SKM-1 treated with dmso at 0.1 percent for 144 hours (cell line): ENCODE data around the gene ZDHHC16.
A peak's percentile ranks its signal among the peaks of the same experiment; 100 is the strongest.
"Not testable (repeated sequence)": the region's sequence is repeated elsewhere in the genome, so short reads cannot be mapped to it uniquely, and the experiment has no call there.

Source experiments
- DNase-seq: peaks from one replicate; lab custom pipeline; 2025; ENCODE audit not compliant: unreplicated experiment; lab: John Stamatoyannopoulos, UW

Gene ZDHHC16

DNA sequence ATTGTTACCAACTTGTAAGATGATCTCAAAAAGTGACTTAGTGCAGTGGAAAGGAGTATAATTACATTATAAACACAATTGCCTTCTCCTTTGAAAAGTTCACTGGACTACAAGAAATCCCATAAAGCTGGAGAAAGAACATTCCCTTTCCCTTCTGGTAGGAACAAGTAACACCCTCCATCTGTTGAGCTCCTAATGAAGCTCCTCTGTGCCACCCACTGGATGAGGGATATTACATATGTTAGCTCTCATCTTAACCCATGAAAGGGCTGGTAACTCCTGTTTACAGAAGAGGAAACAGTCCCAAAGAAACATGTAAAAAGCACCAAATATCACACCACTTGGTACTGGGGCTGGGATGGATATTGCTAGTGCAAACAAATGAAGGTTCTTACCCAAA lies 11.9 kb upstream of the ZDHHC16 start:
- no peak for DNase-seq

- no peak for DNase-seq
Observed at GRCh38 chr10:97434557-97434956, 11.4 kb upstream of the ZDHHC16 start.

- no peak for DNase-seq
Observed at GRCh38 chr10:97435211-97435610, 10.8 kb upstream of the ZDHHC16 start.

- no peak for DNase-seq
Observed at GRCh38 chr10:97442277-97442676, 3.7 kb upstream of the ZDHHC16 start.

GRCh38 chr10:97444212-97444611 lies 1.8 kb upstream of the ZDHHC16 start:
- no peak for DNase-seq

GRCh38 chr10:97445357-97445721 lies 636 bp upstream of the ZDHHC16 start:
- DNase-seq, result no peak

GRCh38 chr10:97450828-97451227 lies 4.9 kb downstream of the ZDHHC16 start:
- DNase-seq, result no peak

- DNase-seq, result no peak
Observed at GRCh38 chr10:97451605-97452004, 5.6 kb downstream of the ZDHHC16 start.

DNA sequence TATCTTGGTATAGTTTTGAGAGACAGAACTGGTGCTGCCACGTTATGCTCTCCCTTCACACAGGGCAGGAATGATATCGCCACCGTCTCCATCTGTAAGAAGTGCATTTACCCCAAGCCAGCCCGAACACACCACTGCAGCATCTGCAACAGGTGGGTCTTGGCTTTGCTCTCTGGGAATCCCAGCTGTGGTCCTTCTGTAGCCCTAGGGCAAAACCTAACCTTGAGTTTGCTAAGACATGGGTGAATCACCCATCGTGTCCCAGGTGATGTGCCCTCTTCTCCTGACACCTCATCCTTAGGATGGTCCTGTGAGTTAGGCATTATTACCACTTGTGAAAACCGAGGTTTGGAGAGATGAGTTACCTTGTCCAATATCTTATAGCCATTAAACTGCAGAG lies 6.4 kb downstream of the ZDHHC16 start:
- no peak for DNase-seq

DNA sequence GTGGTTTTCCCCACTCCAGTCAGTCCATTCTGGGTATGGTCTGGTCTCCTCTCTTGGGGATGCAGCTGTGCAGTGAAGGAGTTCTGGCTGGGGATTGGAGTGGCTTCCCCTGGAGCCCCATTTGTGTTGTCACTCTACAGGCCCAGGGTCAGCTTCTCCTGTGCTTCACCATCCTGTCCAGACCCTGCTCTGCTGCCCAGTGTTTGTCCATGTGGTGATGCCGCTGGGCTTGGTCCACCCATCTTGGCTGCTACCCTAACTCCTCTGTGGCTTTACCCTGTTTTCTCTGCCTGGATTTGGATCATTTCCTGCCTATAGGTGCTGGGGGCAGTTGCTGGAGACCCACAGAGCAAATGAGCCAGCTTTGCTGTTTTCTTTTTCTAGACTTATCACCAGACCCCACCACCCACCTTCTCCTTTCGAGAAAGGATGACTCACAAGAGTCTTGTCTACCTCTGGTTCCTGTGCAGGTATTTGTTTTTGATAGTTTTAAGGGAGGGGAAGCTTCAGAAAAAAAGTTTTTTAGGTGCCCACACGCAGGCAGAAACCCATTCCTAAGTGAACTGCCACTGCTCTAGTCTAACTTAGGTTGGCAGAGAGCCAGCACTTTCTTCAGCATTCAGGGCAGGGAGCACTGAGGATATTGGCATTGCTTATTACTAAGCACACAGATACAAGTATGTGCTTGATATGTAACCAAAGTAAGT lies 8.5 kb downstream of the ZDHHC16 start:
- no peak for DNase-seq

GRCh38 chr10:97456034-97456685 lies 10.2 kb downstream of the ZDHHC16 start:
- no peak for DNase-seq

DNA sequence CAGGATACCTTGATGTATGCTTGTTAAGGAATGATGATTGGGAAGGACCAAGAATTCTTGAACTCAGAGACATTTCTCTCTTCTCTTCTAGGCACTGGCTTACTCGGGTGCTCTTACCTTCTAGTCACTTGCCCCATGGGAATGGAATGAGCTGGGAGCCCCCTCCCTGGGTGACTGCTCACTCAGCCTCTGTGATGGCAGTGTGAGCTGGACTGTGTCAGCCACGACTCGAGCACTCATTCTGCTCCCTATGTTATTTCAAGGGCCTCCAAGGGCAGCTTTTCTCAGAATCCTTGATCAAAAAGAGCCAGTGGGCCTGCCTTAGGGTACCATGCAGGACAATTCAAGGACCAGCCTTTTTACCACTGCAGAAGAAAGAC lies 10.7 kb downstream of the ZDHHC16 start:
- DNase-seq, result no peak

- no peak for DNase-seq
Observed at GRCh38 chr10:97459111-97459510, 13.1 kb downstream of the ZDHHC16 start.

DNA sequence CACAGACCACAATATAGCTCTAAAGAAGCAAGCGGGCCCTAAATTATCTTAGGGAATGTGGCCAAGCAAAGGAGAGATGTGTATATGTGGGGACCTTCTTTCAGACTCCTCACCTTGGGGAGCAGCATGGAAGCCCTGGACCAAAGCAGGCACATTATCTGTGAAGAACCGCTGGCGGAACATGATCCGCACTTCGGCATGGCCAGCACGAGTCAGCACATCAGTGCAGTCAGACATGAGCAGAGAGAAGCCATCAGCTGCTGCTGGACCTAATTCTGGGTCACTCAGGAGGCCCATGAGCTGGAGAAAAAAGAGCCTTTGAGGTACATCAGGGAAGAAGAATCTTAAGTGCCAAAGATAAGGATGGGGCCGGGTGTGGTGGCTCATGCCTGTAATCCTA lies 14.0 kb downstream of the ZDHHC16 start:
- DNase-seq, result no peak

GRCh38 chr10:97462309-97462708 lies 16.3 kb downstream of the ZDHHC16 start:
- DNase-seq, result no peak

DNA sequence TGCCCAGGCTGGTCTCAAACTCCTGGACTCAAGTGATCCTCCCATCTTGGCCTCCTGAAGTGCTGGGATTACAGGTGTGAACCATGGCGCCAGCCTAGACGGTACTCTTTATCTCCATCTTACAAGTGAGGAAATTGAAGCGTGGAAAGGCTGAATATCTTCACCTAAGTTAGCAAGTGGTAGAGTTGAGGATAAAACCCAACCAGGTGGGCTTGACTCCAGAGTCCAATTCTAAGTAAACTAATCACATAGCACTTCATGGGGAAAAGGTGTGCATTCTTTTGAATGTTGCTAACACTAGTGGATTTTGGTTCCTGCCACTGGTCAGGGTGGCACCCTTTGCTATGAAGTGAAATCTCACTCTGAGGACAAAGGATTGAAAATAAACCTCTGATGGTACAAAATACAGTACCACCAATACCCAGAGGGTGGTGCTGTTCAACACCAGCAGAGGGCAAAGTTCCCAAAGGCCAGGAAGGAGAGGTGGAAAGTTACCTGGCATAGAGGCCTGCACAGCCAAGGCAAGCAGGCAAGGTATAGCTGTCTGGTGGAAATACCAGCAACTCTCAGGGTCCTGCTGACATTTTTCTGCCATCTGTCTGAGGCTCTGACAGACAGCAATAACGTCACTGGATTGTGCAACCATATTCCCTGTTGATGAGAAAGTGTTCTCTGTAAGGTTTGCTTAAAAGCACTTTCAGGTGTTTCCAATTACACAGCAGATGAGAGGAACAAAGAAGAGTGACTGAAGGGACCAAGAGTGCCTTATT lies 17.6 kb downstream of the ZDHHC16 start:
- peak; percentile 25 for DNase-seq

DNA sequence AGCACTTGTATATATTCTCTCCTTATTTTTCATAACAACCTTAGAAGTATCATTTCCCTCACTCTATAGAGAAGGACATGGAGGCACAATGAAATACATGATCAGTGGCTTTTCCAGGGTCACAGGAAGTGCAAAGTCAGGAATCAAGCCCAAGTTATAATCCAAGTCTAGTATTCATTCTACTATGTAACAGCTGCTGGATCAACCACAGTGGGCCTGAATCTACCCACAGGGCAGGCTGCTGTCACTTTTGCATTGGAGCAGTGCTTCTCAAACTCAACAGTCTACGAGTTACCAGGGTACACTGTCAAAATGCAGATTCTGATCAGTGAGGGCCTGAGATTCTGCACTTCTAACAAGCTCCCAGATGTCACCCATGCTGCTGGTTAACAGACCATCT lies 18.3 kb downstream of the ZDHHC16 start:
- no peak for DNase-seq

DNA sequence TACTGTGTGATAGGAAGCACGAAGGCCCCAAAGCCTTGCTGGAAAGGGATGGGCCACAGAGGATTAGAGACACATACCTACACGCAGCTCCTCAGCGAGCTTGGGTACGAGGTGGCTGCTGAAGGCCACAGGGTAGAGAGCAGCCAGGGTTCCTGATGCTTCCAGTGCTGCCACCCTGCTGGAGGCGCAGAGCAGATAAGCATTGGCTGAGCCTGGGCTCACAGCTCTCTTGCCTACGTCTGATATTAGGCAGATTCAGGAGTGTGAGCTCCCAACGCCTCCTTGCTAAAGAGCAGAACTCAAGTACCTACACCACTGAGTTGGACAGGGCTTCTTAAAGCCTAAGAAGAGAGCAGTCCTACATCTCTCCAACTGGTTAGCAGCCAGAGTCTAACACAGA lies 20.0 kb downstream of the ZDHHC16 start:
- DNase-seq, result no peak

GRCh38 chr10:97466755-97467154 lies 20.8 kb downstream of the ZDHHC16 start:
- no peak for DNase-seq

DNA sequence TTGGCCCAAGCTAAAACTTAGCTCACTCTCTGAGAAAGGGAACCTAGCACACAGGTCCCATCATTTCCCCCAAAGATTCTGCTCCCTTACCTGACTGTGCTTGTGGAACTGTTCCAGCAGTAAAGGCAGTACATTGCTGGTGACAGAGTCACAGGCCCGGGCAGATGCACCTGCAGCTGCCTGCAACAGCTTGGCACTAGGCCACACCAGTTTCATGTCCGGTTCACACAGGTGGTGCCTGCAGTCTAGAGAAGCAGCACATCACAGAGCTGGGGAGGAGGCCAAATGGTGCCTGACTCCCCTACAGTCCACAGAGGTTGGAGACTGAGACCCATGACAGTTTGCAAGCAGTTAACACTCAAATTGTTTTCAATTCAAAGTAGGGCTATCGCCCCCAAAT lies 22.2 kb downstream of the ZDHHC16 start:
- DNase-seq, result no peak

GRCh38 chr10:97468781-97469180 lies 22.8 kb downstream of the ZDHHC16 start:
- not testable (repeated sequence) for DNase-seq

DNA sequence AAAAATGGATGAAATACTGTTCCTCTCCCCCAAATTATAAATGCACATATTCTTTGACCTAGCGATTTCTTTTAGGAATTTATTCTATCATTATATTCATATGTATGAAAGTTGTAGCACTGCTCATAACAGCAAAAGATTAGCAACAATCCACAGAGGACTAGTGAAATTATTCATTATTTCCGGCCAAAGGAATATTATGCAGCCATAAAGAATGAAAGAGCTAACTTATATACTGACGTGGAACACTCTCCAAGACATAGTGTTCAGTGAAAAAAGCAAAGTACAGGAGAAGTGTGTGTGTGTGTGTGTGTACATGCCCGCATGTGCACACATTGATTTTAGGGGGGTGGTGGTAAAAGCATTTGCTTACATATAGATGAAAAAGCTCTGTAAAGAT lies 28.9 kb downstream of the ZDHHC16 start:
- no peak for DNase-seq
